NCI-H2107 treated with DMSO at 0.1 percent for 48 hours (cell line): ENCODE data around the gene CYBRD1.

Experiments used
- DNase-seq: peaks from one replicate; lab custom pipeline; 2025; ENCODE audit not compliant: unreplicated experiment; lab: John Stamatoyannopoulos, UW

Gene CYBRD1

DNA sequence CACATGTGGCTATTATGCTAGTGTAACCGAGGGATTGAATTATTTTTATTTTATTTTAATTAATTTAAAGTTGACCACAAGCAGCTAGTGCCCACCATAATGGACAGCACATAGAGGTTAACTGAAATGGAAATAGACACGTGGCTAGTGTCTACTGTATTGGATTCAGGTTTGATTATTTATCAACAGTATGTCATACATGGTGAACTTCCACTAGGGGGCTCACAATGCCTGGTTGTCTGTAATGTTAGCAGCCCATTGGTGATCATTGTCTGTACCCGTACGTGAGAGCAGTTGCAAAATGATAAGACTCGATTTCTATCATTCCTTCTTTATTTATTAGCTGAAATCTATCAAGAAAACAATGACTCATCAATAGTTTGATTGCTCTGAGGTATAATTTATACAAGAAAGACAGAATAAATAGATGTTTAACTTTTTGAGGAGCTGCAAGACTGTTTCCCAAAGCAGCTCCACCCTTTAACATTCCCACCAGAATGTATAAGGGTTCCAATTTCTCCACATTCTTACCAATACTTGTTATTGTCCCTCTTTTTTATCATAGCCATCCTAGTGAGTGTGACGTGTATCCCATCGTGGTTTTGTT, 76.5 kb downstream of the CYBRD1 start:
- peak; percentile 40 for DNase-seq

DNA sequence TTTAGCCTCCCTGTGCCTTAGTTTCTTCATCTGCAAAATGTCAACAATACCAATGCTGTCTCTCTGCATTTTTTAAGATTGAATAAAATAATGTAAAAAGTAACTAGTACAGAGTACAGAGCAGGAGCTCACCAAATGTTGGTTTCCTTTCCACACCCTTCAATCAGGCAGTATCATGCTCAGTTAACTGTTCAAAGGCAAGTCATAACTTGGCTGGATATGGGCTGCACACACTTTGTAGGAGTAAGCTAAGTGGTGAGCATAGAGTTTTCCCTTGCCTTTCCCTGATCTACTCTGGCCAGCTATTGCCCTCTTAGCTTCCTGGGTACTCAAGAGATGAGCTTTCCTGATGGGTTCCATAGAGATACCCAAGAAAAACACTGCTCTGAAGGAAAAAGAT, 77.9 kb downstream of the CYBRD1 start:
- DNase-seq = no peak

DNA sequence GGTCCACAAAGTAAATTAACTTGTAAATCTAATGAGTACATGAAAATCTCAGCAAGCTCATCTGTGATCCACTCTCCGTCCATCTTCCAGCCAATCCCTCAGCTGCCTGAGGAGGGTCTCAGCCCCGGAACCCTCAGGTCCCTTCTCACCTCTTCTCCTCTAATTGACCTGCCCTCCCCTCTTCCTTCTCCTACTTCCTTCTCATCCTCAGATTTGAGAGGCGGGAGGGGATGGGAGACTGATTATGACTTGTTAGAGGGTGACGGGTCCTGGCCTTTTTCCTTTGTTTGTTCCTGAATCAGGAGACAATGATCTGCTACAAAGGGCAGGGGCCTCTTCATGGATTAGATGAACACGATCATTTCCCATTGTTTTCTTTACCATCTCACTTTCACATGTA, 80.1 kb downstream of the CYBRD1 start:
- no peak for DNase-seq
